ENCODE data around the gene DLG2.

Gene DLG2

DNA sequence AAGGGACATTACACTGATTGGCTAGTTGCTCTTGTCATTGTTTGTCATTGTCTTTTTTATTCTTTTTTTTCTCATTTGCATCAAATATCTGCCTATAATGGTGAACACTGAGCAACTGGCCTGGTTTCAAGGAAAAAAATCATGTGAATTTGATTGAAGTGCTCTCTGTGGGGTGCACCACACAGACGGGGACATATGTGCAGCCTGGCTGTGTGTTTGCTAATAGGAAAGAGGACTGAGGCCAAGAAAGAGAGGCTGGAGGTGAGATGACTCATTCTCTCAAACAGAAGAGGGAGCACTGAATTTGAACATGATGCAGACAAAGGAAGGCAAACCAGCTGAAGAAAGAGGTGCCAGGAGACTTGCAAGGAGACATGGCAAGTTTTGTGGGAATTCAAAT, 1656.1 kb downstream of the DLG2 start:
- no peak overlapping the region for H3K4me3 ChIP-seq (ENCODE audit: low read depth, low read length)
- TF ChIP-seq CTCF (IDR thresholded peaks at IDR 0.05; ENCODE audit: borderline replicate concordance, insufficient read depth, low read depth, low read length) = no peak

GRCh38 chr11:83970061-83970671, 1657.0 kb downstream of the DLG2 start:
- H3K4me3 ChIP-seq (ENCODE audit: low read depth, low read length) = no peak overlapping the region
- TF ChIP-seq CTCF (IDR thresholded peaks at IDR 0.05; ENCODE audit: borderline replicate concordance, insufficient read depth, low read depth, low read length) = no peak

DNA sequence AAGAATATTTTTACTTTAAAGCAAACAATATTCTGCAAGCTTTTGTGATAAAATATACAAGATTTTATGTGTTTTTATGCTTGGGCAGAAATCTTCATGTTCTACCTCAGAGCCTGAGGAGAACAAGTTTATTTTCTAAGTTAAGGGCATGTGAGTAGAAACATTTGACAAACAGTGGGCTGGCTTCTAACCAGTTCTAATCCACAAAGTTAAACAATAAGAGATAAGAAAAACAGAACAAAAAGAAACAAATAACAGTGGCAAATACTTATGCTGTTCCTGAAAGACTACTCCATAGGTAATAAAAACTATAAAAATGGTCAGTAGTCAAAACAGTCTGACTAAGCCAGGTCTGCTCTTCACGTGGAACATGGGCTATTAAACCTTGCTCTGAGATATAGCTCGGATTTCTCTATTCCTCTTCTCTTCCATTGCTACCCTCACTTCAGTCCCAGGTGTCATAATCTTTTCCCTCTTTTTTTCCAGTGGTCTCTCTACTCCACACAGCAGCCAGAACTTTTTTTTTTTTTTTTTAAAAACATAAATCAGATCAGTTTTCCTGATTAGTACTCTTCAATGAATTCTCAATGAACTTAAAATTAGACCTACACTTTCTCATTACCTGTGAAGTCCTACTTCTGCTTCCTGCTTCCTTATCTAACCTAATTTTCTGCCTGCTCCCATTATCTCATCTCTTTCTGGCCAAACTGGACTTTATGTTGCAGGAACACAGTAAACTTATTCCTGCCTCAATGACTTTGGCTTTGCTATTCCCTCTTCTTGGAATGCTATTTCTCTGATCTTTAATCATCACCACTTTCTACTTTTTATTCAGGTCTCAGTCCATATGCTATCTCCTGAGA, 1669.9 kb downstream of the DLG2 start:
- no peak for TF ChIP-seq CTCF (IDR thresholded peaks at IDR 0.05; ENCODE audit: borderline replicate concordance, insufficient read depth, low read depth, low read length)
- no peak overlapping the region for H3K4me3 ChIP-seq (ENCODE audit: low read depth, low read length)

GRCh38 chr11:83956119-83956697, 1670.9 kb downstream of the DLG2 start:
- no peak overlapping the region for H3K4me3 ChIP-seq (ENCODE audit: low read depth, low read length)
- TF ChIP-seq CTCF (IDR thresholded peaks at IDR 0.05; ENCODE audit: borderline replicate concordance, insufficient read depth, low read depth, low read length) = no peak

DNA sequence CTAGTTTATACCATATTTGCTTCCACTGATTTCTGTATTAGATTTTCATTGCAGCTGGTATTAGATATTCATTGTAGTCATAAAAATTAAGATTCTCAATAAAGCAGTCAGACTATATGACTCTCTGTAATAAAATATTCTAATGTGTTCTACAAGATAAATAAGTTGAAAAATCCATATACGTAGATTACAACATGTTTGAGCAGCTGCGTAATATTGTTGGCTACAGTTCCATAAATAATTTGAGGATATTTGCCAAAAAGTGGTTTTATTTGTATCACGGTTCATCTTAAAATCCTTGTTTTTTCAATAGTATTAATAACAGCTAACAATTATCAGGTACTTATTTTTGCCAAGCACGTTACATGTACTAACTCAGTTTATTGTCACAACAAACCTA, 1672.4 kb downstream of the DLG2 start:
- TF ChIP-seq CTCF (IDR thresholded peaks at IDR 0.05; ENCODE audit: borderline replicate concordance, insufficient read depth, low read depth, low read length) = no peak
- H3K4me3 ChIP-seq (ENCODE audit: low read depth, low read length) = no peak overlapping the region

GRCh38 chr11:83951521-83951920, 1675.6 kb downstream of the DLG2 start:
- H3K4me3 ChIP-seq (ENCODE audit: low read depth, low read length) = no peak overlapping the region
- TF ChIP-seq CTCF (IDR thresholded peaks at IDR 0.05; ENCODE audit: borderline replicate concordance, insufficient read depth, low read depth, low read length) = no peak

All from GM12875 (cell line).